CD1c-positive myeloid dendritic cell (primary cell): ENCODE results near the gene PCDHGA7.
"Not testable (repeated sequence)": the region's sequence is repeated elsewhere in the genome, so short reads cannot be mapped to it uniquely, and the experiment has no call there.

Experiments
- DNase-seq: peaks from one replicate; pipeline ENCODE4 v3.0.0-alpha.2; 2016; ENCODE audit errors: extremely low spot score

PCDHGA7 gene

GRCh38 chr5:141430332-141431113, 48.0 kb downstream of the PCDHGA7 start, which contains the start of gene PCDHGA12:
Gene PCDHGA12 (plus strand): TSS chr5:141430507. CDS start chr5:141430760, 253 bp downstream.
- peak; percentile 74 for DNase-seq

DNA sequence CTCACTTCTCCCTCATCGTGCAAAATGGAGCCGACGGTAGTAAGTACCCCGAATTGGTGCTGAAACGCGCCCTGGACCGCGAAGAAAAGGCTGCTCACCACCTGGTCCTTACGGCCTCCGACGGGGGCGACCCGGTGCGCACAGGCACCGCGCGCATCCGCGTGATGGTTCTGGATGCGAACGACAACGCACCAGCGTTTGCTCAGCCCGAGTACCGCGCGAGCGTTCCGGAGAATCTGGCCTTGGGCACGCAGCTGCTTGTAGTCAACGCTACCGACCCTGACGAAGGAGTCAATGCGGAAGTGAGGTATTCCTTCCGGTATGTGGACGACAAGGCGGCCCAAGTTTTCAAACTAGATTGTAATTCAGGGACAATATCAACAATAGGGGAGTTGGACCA, 48.7 kb downstream of the PCDHGA7 start:
- no peak for DNase-seq

DNA sequence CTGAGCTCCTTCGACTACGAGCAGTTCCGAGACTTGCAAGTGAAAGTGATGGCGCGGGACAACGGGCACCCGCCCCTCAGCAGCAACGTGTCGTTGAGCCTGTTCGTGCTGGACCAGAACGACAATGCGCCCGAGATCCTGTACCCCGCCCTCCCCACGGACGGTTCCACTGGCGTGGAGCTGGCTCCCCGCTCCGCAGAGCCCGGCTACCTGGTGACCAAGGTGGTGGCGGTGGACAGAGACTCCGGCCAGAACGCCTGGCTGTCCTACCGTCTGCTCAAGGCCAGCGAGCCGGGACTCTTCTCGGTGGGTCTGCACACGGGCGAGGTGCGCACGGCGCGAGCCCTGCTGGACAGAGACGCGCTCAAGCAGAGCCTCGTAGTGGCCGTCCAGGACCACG, 49.8 kb downstream of the PCDHGA7 start:
- not testable (repeated sequence) for DNase-seq

- not testable (repeated sequence) for DNase-seq
These were observed 50.2 kb downstream of the PCDHGA7 start for GRCh38 chr5:141432726-141433125.

GRCh38 chr5:141434006-141434405, 51.5 kb downstream of the PCDHGA7 start:
- DNase-seq, result no peak
